Measurements from ENCODE around the gene SFTA2.

DNA sequence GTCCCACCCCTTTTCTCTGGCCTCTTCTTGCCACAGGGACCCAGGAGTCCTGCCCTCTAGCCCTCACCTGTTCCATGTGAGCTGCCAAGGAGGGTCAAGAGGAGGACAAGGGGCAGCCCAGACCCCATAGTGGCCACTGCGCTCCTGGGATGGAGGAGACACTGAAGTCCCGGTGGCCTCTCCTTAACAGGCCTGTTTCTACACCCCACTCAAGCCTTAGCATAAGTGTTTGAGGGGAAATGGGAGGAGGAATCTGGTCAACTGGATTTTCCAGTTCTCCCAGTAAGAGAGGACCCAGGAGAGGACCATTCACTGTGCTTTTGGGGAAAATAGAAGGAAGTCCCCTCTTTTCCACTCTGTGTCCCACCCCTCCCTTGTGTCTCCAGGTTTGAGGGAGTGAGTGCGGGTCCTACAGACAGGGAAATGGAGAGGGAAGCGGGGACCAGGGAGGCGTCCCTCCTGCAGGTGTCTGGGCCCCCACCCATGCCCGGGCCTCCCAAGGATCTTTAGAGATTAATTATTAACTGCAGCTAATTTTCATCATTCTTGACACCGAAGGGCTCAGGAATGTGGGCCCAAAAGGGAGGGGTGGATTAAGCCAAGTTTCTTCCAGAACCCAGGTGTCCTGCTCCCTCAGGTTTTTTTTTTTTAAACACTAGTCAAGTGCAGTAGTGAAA lies at the start of gene SFTA2:
- TF ChIP-seq, protein P1, sequence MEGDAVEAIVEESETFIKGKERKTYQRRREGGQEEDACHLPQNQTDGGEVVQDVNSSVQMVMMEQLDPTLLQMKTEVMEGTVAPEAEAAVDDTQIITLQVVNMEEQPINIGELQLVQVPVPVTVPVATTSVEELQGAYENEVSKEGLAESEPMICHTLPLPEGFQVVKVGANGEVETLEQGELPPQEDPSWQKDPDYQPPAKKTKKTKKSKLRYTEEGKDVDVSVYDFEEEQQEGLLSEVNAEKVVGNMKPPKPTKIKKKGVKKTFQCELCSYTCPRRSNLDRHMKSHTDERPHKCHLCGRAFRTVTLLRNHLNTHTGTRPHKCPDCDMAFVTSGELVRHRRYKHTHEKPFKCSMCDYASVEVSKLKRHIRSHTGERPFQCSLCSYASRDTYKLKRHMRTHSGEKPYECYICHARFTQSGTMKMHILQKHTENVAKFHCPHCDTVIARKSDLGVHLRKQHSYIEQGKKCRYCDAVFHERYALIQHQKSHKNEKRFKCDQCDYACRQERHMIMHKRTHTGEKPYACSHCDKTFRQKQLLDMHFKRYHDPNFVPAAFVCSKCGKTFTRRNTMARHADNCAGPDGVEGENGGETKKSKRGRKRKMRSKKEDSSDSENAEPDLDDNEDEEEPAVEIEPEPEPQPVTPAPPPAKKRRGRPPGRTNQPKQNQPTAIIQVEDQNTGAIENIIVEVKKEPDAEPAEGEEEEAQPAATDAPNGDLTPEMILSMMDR (IDR thresholded peaks at IDR 0.05), result no peak
- no peak for TF ChIP-seq POLR2AphosphoS5 (IDR thresholded peaks at IDR 0.05; ENCODE audit: insufficient read depth in 1 of 2, low read depth in 1 of 2)

Measured in vagina (tissue), 2 donors.